Neural progenitor cell (in vitro differentiated cells): ENCODE data around the gene FAF1.

ENCODE experiments used
- CTCF ChIP-seq: fragments of 200-600 bp; sonication (generic); IDR thresholded peaks from 2 replicates; pipeline ENCODE4 v1.5.1; 2017; ENCODE audit warnings: antibody characterized with exemption, mild to moderate bottlenecking
- EZH2 ChIP-seq: fragments of 200-600 bp; sonication (generic); IDR thresholded peaks from 2 replicates; pipeline ENCODE4 v1.6.1; 2017; ENCODE audit warnings: antibody characterized with exemption, mild to moderate bottlenecking, moderate library complexity
- EZH2phosphoT487 ChIP-seq: fragments of 200-600 bp; sonication (generic); IDR thresholded peaks from 2 replicates; pipeline ENCODE4 v1.6.1; 2017; ENCODE audit warnings: antibody characterized with exemption

- no peak for TF ChIP-seq CTCF
- no peak for TF ChIP-seq EZH2
- TF ChIP-seq EZH2phosphoT487, result no peak
Measured at GRCh38 chr1:50487725-50488124, 472.3 kb downstream of the FAF1 start.
